K562 (cell line): ENCODE results near the gene MAP3K20. TPM values are rescaled to one million over a fixed set of nuclear protein-coding genes. Genes with fewer than 3 reads are reported as not detected.
A peak's percentile ranks its signal among the peaks of the same experiment; 100 is the strongest.

Experiments used
- ATAC-seq: fragments of 200-7000 bp; cut with Tn5 transposase; 3 replicates; pipeline ENCODE4 v1.9.1; 2020; ENCODE audit warnings: moderate library complexity
- BruUV-seq: library from RNA; stranded (reverse); fragments of 400-500 nt; replicated peaks from 2 replicates; lab custom pipeline; 2021; lab: Mats Ljungman, UMichigan
- CTCF ChIA-PET: fragments of 300-600 bp; formaldehyde crosslinking; extraction: SDS; loops from one replicate; lab custom pipeline; 2021; ENCODE audit warnings: low intra/inter-chr PET ratio; lab: Yijun Ruan, JAX
- POLR2A ChIA-PET: fragments of 300-600, 350-650 bp; sonication (Branson Sonifier 250); formaldehyde crosslinking; extraction: SDS; loops from one replicate; lab custom pipeline; 2021; ENCODE audit warnings: antibody characterized with exemption, inconsistent platforms; lab: Yijun Ruan, JAX
- DNase-seq, 4 experiments: peaks; one replicate each; pipeline versions ENCODE4 v3.0.0 to v3.0.0-alpha.2; 2011 to 2018; ENCODE audit warnings: low spot score in 3 of 4, mixed read lengths in 3 of 4; ENCODE audit errors: extremely low read depth in 1 of 4
- FAIRE-seq: peaks from 2 replicates; lab custom pipeline; 2011; peaks lifted over from hg19 to GRCh38; lab: Jason Lieb, UNC
- H2AFZ ChIP-seq: 2 replicates; pipeline ENCODE4 v1.6.0; 2011; ENCODE audit warnings: low read depth, low read length, control low read depth, inconsistent platforms
- H3K27ac ChIP-seq: fragments of 200-600 bp; 3 replicates; pipeline ENCODE4 v1.8.0; 2011; ENCODE audit warnings: low read depth, mild to moderate bottlenecking, control low read depth, inconsistent platforms, low read length, moderate library complexity, mixed read lengths; ENCODE audit errors: extremely low read depth
- H3K27me3 ChIP-seq, 2 experiments: fragments of 300-600 bp in 1 of 2; 2 replicates in 1 of 2; 3 replicates in 1 of 2; pipeline versions ENCODE4 v1.6.0 to v1.8.0; 2011; ENCODE audit warnings: inconsistent platforms in 2 of 2, low read length in 2 of 2, mild to moderate bottlenecking in 1 of 2, mixed read lengths in 1 of 2, moderate library complexity in 1 of 2; ENCODE audit not compliant: control insufficient read depth in 2 of 2, insufficient read depth in 2 of 2
- H3K36me3 ChIP-seq: fragments of 300-600 bp; 3 replicates; pipeline ENCODE4 v1.8.0; 2011; ENCODE audit warnings: mild to moderate bottlenecking, low read length, inconsistent platforms; ENCODE audit not compliant: control insufficient read depth, insufficient read depth
- H3K4me1 ChIP-seq, 2 experiments: fragments of 200-600 bp in 1 of 2; replicated peaks in 1 of 2; 2 replicates in 1 of 2; 3 replicates in 1 of 2; pipeline versions ENCODE4 v1.5.1 to v1.8.0; 2011; ENCODE audit warnings: inconsistent platforms in 2 of 2, low read length in 2 of 2, mild to moderate bottlenecking in 1 of 2, mixed read lengths in 1 of 2, moderate library complexity in 1 of 2; ENCODE audit not compliant: control insufficient read depth in 2 of 2, insufficient read depth in 2 of 2
- H3K4me2 ChIP-seq: 2 replicates; pipeline ENCODE4 v1.6.1; 2011; ENCODE audit warnings: low read length, control low read depth, inconsistent platforms, mixed read lengths; ENCODE audit not compliant: insufficient read depth
- H3K4me3 ChIP-seq: fragments of 200-600 bp; sonication (generic), shearing (Covaris generic); 2 replicates; pipeline ENCODE4 v1.5.1; 2016; ENCODE audit warnings: control low read depth, inconsistent platforms
- H3K79me2 ChIP-seq: fragments of 200-600 bp; 3 replicates; pipeline ENCODE4 v1.8.0; 2011; ENCODE audit warnings: low read length, inconsistent platforms; ENCODE audit not compliant: control insufficient read depth, insufficient read depth
- H3K9ac ChIP-seq, 2 experiments: 2 replicates each; pipeline versions ENCODE4 v1.6.0 to v1.6.1; 2011; ENCODE audit warnings: low read depth in 2 of 2, low read length in 2 of 2, control low read depth in 1 of 2, inconsistent platforms in 1 of 2, mild to moderate bottlenecking in 1 of 2, mixed read lengths in 1 of 2; ENCODE audit not compliant: insufficient read depth in 1 of 2
- H3K9me1 ChIP-seq: one replicate; pipeline ENCODE4 v1.6.0; 2011; ENCODE audit warnings: inconsistent platforms, mild to moderate bottlenecking, low read length, moderate library complexity; ENCODE audit not compliant: control insufficient read depth, insufficient read depth
- H3K9me3 ChIP-seq: replicated peaks from 2 replicates; pipeline ENCODE4 v1.5.1; 2011; ENCODE audit warnings: low read depth, low read length, inconsistent platforms; ENCODE audit not compliant: control insufficient read depth, insufficient read depth
- H4K20me1 ChIP-seq: replicated peaks from 2 replicates; pipeline ENCODE4 v1.6.1; 2011; ENCODE audit warnings: low read length, inconsistent platforms, mixed read lengths; ENCODE audit not compliant: control insufficient read depth, insufficient read depth
- FOS ChIP-seq: IDR thresholded peaks from 3 replicates; pipeline ENCODE4 v1.6.1; 2011; ENCODE audit not compliant: insufficient read length; ENCODE audit errors: extremely low read depth
- GABPB1 ChIP-seq: sonication (generic); formaldehyde crosslinking; IDR thresholded peaks from 2 replicates; pipeline ENCODE4 v1.8.0; 2022; ENCODE audit warnings: mild to moderate bottlenecking, missing genetic modification reagents
- MEF2D ChIP-seq: conservative IDR thresholded peaks from 2 replicates; pipeline ENCODE4 v1.6.1; 2016; ENCODE audit warnings: low read depth, missing genetic modification characterization, missing compliant biosample characterization
- POLR2AphosphoS5 ChIP-seq: IDR thresholded peaks from 2 replicates; pipeline ENCODE4 v1.6.1; 2011; ENCODE audit warnings: mild to moderate bottlenecking, low read depth, low read length, moderate library complexity; ENCODE audit not compliant: control insufficient read depth, insufficient read depth
- SIX5 ChIP-seq, 2 experiments: IDR thresholded peaks; 2 replicates each; pipeline ENCODE4 v1.6.1; 2011; ENCODE audit warnings: low read length in 2 of 2, borderline replicate concordance in 1 of 2, low read depth in 1 of 2, mild to moderate bottlenecking in 1 of 2, moderate library complexity in 1 of 2; ENCODE audit not compliant: insufficient read depth in 1 of 2
- SPI1 ChIP-seq: IDR thresholded peaks from 2 replicates; pipeline ENCODE4 v1.6.1; 2011; ENCODE audit warnings: low read depth, low read length, control low read depth, borderline replicate concordance
- YBX1 ChIP-seq: fragments of 450-650 bp; IDR thresholded peaks from 2 replicates; pipeline ENCODE4 v1.7.1; 2016; ENCODE audit warnings: mild to moderate bottlenecking
- ZNF551 ChIP-seq: fragments of 250-450 bp; sonication (Bioruptor Pico); IDR thresholded peaks from 2 replicates; pipeline ENCODE4 v1.5.0; 2021; ENCODE audit warnings: mild to moderate bottlenecking, moderate library complexity
- WGBS: fragments of 100-300 bp; shearing (Covaris generic); methylation state at CpG from one replicate; pipeline ENCODE4 v1.1.6; 2016; ENCODE audit warnings: low coverage, mixed read lengths; ENCODE audit not compliant: insufficient coverage; ENCODE audit errors: missing lambda C conversion rate; 5-methylcytosine and 5-hydroxymethylcytosine counted together
- in situ Hi-C: fragments of 300-500 bp; cut with MboI; formaldehyde crosslinking; loops from 4 replicates; pipeline ENCODE4 v1.15.0; 2018; ENCODE audit warnings: inconsistent platforms, mixed read lengths
- intact Hi-C: fragments of 100-400 bp; cut with micrococcal nuclease; formaldehyde crosslinking; loops from 2 replicates; pipeline ENCODE4 v1.14.2; 2022
- polyA plus RNA-seq, 8 experiments: library from polyadenylated mRNA; depleted of rRNA in 4 of 8; stranded (reverse) in 5 of 8; unstranded in 3 of 8; fragments of >200 nt; fragmentation: Nextera tagmentation in 2 of 8; fragmentation: Illumina TruSeq in 1 of 8; extraction: Ambion mirVana in 2 of 8; extraction: Trizol in 1 of 8; gene quantifications; 2 replicates each; pipeline versions ENCODE4 v1.2.1 to v1.2.3, GENCODE V29; 2011 to 2014; ENCODE audit warnings: inconsistent platforms in 1 of 8, missing spikeins in 1 of 8
- total RNA-seq, 7 experiments: library from RNA; depleted of rRNA in 6 of 7; stranded (reverse); fragments of >200 nt in 6 of 7; fragmentation: Illumina TruSeq in 2 of 7; extraction: Trizol in 2 of 7; gene quantifications; 2 replicates each; pipeline versions ENCODE4 v1.2.1 to v1.2.3, GENCODE V29; 2011 to 2021; ENCODE audit warnings: low replicate concordance in 1 of 7
- TF ChIP-seq, protein P1 (sequence below): fragments of 450-650 bp; formaldehyde crosslinking; IDR thresholded peaks from 2 replicates; pipeline ENCODE4 v1.4.0; 2022; ENCODE audit warnings: mild to moderate bottlenecking, moderate library complexity
- TF ChIP-seq, protein P2 (sequence below): fragments of 450-650 bp; formaldehyde crosslinking; IDR thresholded peaks from 2 replicates; pipeline ENCODE4 v1.4.0; 2020; ENCODE audit warnings: mild to moderate bottlenecking, moderate library complexity
- TF ChIP-seq, protein P3 (sequence below): fragments of 250-450 bp; sonication (Bioruptor Pico); IDR thresholded peaks from 2 replicates; pipeline ENCODE4 v1.5.1; 2021; ENCODE audit warnings: mild to moderate bottlenecking

MAP3K20 gene
- total and polyA plus RNA-seq, 9 of the 15 experiments (the other 6 are each of a cell fraction or from before 2014, with no cell fraction given): 9.8 to 34.2 (median 27.3) TPM

DNA sequence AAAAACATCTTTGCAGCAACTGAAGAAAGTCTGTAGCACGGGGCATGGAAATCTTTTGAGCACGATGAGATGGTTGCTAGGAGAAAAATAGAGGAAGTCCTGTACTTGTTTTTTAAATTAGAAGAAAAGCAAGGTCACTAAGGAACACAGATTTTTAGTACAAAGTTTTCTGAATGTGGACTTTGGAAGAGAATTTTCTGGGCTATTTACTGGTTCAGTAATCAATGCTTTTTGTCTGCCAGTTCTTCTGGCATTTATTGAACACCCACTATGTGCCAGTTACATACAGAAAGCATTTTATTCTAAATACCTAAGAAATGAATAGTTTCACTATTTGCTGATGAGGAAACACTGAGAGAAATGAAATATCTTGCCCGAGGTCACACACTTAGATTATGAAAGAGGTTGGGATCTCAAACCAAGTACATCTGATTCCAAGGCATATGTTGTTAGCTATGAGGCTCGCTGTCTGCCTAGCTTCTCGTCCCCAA is 15.6 kb upstream of the MAP3K20 start:
- no peak for ATAC-seq
- H3K9ac ChIP-seq: no peak overlapping the region
- H3K27me3 ChIP-seq: peaks cover 14 to 24% of the 10 kb centered on the region in 2 experiments; a peak in 4 of 5 replicates
- H3K4me2 ChIP-seq: no peak overlapping the region
- H3K9me1 ChIP-seq: no peaks in the 10 kb centered on the region
- FAIRE-seq: no peak
- no peak overlapping the region for H2AFZ ChIP-seq
- H3K9me3 ChIP-seq: no peaks in the 10 kb centered on the region
- DNase-seq: no peak
- TF ChIP-seq, protein P1, sequence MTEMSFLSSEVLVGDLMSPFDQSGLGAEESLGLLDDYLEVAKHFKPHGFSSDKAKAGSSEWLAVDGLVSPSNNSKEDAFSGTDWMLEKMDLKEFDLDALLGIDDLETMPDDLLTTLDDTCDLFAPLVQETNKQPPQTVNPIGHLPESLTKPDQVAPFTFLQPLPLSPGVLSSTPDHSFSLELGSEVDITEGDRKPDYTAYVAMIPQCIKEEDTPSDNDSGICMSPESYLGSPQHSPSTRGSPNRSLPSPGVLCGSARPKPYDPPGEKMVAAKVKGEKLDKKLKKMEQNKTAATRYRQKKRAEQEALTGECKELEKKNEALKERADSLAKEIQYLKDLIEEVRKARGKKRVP (CRISPR knock-in tag): no peak
- TF ChIP-seq SPI1: peak; percentile 76; the same call in 1 of the 2 replicates
- TF ChIP-seq, all 486 proteins: peak for 1
- POLR2A ChIA-PET: no interaction called here
- no TSS peak for BruUV-seq
- Histone ChIP-seq H3K79me2 (no peaks in the 10 kb centered on the region), H3K27ac (no peak overlapping the region), H4K20me1 (no peaks in the 10 kb centered on the region), H3K36me3 (no peaks in the 10 kb centered on the region), H3K4me3 (no peak overlapping the region), H3K4me1 (no peaks in the 10 kb centered on the region)
- whole genome bisulfite sequencing: 1% methylated on average over 5 of the region's 5 CpGs
- CTCF ChIA-PET: no interaction called here
- in situ Hi-C loops: no loop called here
- intact Hi-C loops: no loop called here

DNA sequence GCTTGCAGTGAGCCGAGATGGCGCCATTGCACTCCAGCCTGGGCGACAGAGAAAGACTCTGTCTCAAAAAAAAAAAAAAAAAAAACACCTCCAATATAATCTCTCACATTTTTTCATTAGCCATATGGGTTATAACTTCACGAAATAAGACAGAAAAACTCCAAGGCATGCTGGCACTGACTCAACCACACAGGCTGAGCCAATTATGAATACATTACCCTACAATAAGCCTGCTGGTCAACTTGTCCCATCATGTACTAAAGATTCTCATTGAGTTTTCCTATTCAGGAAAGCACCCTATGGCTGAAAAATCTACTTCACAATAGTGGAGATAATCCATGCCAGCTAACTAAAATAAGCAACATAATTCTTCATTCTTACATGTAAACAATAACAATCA is 12.8 kb upstream of the MAP3K20 start:
- no peak for ATAC-seq
- intact Hi-C loops: no loop called here
- TF ChIP-seq, protein P2, sequence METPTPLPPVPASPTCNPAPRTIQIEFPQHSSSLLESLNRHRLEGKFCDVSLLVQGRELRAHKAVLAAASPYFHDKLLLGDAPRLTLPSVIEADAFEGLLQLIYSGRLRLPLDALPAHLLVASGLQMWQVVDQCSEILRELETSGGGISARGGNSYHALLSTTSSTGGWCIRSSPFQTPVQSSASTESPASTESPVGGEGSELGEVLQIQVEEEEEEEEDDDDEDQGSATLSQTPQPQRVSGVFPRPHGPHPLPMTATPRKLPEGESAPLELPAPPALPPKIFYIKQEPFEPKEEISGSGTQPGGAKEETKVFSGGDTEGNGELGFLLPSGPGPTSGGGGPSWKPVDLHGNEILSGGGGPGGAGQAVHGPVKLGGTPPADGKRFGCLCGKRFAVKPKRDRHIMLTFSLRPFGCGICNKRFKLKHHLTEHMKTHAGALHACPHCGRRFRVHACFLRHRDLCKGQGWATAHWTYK: no peak
- TF ChIP-seq GABPB1 (no peak), ZNF551 (CRISPR knock-in tag) (no peak), YBX1 (no peak), POLR2AphosphoS5 (no peak), MEF2D (tag) (no peak), SIX5 (IDR thresholded peaks at IDR 0.05; ENCODE audit: borderline replicate concordance in 1 of 2, insufficient read depth in 1 of 2, low read depth in 1 of 2, low read length in 2 of 2) (no peak), FOS (no peak)
- TF ChIP-seq, protein P3, sequence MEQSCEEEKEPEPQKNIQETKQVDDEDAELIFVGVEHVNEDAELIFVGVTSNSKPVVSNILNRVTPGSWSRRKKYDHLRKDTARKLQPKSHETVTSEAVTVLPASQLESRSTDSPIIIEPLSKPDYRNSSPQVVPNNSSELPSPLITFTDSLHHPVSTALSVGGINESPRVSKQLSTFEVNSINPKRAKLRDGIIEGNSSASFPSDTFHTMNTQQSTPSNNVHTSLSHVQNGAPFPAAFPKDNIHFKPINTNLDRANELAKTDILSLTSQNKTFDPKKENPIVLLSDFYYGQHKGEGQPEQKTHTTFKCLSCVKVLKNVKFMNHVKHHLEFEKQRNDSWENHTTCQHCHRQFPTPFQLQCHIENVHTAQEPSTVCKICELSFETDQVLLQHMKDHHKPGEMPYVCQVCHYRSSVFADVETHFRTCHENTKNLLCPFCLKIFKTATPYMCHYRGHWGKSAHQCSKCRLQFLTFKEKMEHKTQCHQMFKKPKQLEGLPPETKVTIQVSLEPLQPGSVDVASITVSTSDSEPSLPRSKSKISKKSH (CRISPR knock-in tag): no peak

More for the DNA sequence above, 12.8 kb upstream of the MAP3K20 start:
- BruUV-seq: no TSS peak
- no peaks in the 10 kb centered on the region for H3K4me1 ChIP-seq
- no peaks in the 10 kb centered on the region for H3K79me2 ChIP-seq
- in situ Hi-C loops: no loop called here
- no peak overlapping the region for H3K9ac ChIP-seq
- H2AFZ ChIP-seq: no peak overlapping the region
- no peak for DNase-seq
- H3K9me1 ChIP-seq: no peaks in the 10 kb centered on the region
- no peak overlapping the region for H3K4me2 ChIP-seq
- peaks cover 5 to 9% of the 10 kb centered on the region in 2 experiments; a peak in 4 of 5 replicates for H3K27me3 ChIP-seq
- H3K27ac ChIP-seq: no peak overlapping the region
- ChIA-PET CTCF (interaction anchor here (0.6 kb wide), 1 partner anchor 223 kb away, joined by 3 read pairs; no protein-coding TSS in a partner anchor), POLR2A (no interaction called here)
- no peaks in the 10 kb centered on the region for H3K9me3 ChIP-seq
- 32% methylated on average over 4 of the region's 4 CpGs for WGBS
- H3K36me3 ChIP-seq: no peaks in the 10 kb centered on the region
- FAIRE-seq: no peak
- H4K20me1 ChIP-seq: no peaks in the 10 kb centered on the region
- H3K4me3 ChIP-seq: no peak overlapping the region
